Testis (tissue), 2 donors: Measurements from ENCODE around the gene FKBP8.

Source experiments
- CTCF ChIP-seq, 3 experiments: fragments of 450-650 bp in 2 of 3; fragments of 200-600 bp in 1 of 3; sonication (generic) in 1 of 3; IDR thresholded peaks; one replicate each; pipeline ENCODE4 v1.5.1; 2016 to 2019; ENCODE audit warnings: antibody characterized with exemption in 3 of 3, mild to moderate bottlenecking in 2 of 3, moderate library complexity in 1 of 3
- POLR2A ChIP-seq: fragments of 450-650 bp; IDR thresholded peaks from one replicate; pipeline ENCODE4 v1.6.1; 2017; ENCODE audit warnings: antibody characterized with exemption, mild to moderate bottlenecking, moderate library complexity

- no peak for TF ChIP-seq CTCF (IDR thresholded peaks at IDR 0.05)
- no peak for TF ChIP-seq POLR2A
Observed at GRCh38 chr19:18587962-18588610, 44.7 kb upstream of the FKBP8 start.
